Duodenal mucosa (tissue), 2 donors: ENCODE data around the gene CENPH.
"Not testable (repeated sequence)": the region's sequence is repeated elsewhere in the genome, so short reads cannot be mapped to it uniquely, and the experiment has no call there.

Source experiments
- H3K27ac ChIP-seq: one replicate; pipeline ENCODE4 v1.7.0; 2013; ENCODE audit warnings: low read depth, low read length
- H3K27me3 ChIP-seq, 2 donors: one replicate each; pipeline ENCODE4 v1.7.0; 2013; ENCODE audit warnings: low read length in 2 of 2, control low read depth in 1 of 2; ENCODE audit not compliant: insufficient read depth in 2 of 2, control insufficient read depth in 1 of 2
- H3K36me3 ChIP-seq, 2 donors: one replicate each; pipeline ENCODE4 v1.7.0; 2013; ENCODE audit warnings: low read length in 2 of 2, control low read depth in 1 of 2; ENCODE audit not compliant: insufficient read depth in 2 of 2, control insufficient read depth in 1 of 2
- H3K4me1 ChIP-seq, 2 donors: one replicate each; pipeline ENCODE4 v1.7.0; 2013; ENCODE audit warnings: low read length in 2 of 2, control low read depth in 1 of 2; ENCODE audit not compliant: insufficient read depth in 2 of 2, control insufficient read depth in 1 of 2
- H3K4me3 ChIP-seq, 2 donors: one replicate each; pipeline ENCODE4 v1.7.0; 2013; ENCODE audit warnings: low read length in 2 of 2, low read depth in 1 of 2
- H3K9ac ChIP-seq, 2 donors: one replicate each; pipeline ENCODE4 v1.7.0; 2013; ENCODE audit warnings: low read length in 2 of 2, low read depth in 1 of 2
- H3K9me3 ChIP-seq, 2 donors: one replicate each; pipeline ENCODE4 v1.7.0; 2013; ENCODE audit warnings: low read length in 2 of 2, control low read depth in 1 of 2; ENCODE audit not compliant: control insufficient read depth in 1 of 2

Gene CENPH

DNA sequence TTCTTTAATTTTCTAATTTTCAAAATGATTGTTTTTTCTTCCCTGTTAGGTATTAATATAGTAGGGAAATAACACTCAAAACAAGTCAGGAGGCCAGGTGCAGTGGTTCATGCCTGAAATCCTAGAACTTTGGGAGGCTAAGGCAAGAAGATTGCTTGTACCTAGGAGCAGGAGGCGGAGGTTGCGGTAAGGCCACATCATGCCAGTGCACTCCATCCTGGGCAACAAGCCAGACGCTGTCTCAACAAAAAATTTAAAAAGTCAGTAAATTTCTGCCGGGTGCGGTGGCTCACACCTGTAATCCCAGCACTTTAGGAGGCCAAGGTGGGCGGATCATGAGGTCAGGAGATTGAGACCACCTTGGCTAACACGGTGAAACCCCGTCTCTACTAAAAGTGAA, 35.1 kb downstream of the CENPH start:
- peaks cover 6 to 17% of the 10 kb centered on the region in 2 donors for H3K36me3 ChIP-seq
- no peak overlapping the region for H3K4me3 ChIP-seq
- no peaks in the 10 kb centered on the region for H3K4me1 ChIP-seq
- no peak overlapping the region for H3K27ac ChIP-seq
- H3K9me3 ChIP-seq: no peaks in the 10 kb centered on the region
- no peak overlapping the region for H3K9ac ChIP-seq
- H3K27me3 ChIP-seq: no peaks in the 10 kb centered on the region

- peaks cover 6 to 23% of the 10 kb centered on the region in 2 donors for H3K36me3 ChIP-seq
- H3K4me3 ChIP-seq: no peak overlapping the region
- H3K4me1 ChIP-seq: no peaks in the 10 kb centered on the region
- no peak overlapping the region for H3K9ac ChIP-seq
- H3K9me3 ChIP-seq: no peaks in the 10 kb centered on the region
- H3K27ac ChIP-seq: no peak overlapping the region
- H3K27me3 ChIP-seq: no peaks in the 10 kb centered on the region
Observed at GRCh38 chr5:69225860-69226259, 36.5 kb downstream of the CENPH start.

- peaks cover 6 to 23% of the 10 kb centered on the region in 2 donors for H3K36me3 ChIP-seq
- no peaks in the 10 kb centered on the region for H3K27me3 ChIP-seq
- no peaks in the 10 kb centered on the region for H3K9me3 ChIP-seq
- no peak overlapping the region for H3K27ac ChIP-seq
- H3K4me3 ChIP-seq: no peak overlapping the region
- H3K4me1 ChIP-seq: peaks cover 6 to 7% of the 10 kb centered on the region in 2 donors
- no peak overlapping the region for H3K9ac ChIP-seq
Observed at GRCh38 chr5:69230181-69230580, 40.8 kb downstream of the CENPH start.

DNA sequence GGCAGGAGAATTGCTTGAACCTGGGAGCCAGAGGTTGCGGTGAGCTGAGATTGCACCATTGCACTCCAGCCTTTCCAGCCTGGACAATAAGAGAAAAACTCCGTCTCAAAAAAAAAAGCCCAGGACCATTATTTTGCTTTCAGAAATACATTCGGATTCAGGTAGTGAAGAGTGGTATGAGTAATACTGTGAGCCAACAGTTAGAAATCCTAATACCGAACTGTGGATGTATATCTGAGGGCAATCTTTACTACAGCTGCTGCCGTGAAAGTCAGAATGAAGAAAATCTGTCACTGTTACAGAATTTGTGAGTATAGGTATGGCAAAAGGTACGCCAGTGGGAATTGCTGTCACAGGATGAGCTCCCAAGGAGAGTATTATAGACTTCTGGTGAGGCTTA, 41.9 kb downstream of the CENPH start:
- peaks cover 6 to 23% of the 10 kb centered on the region in 2 donors for H3K36me3 ChIP-seq
- no peak overlapping the region for H3K4me3 ChIP-seq
- no peak overlapping the region for H3K9ac ChIP-seq
- peaks cover 14 to 15% of the 10 kb centered on the region in 2 donors for H3K4me1 ChIP-seq
- H3K9me3 ChIP-seq: no peaks in the 10 kb centered on the region
- H3K27ac ChIP-seq: no peak overlapping the region
- no peaks in the 10 kb centered on the region for H3K27me3 ChIP-seq

DNA sequence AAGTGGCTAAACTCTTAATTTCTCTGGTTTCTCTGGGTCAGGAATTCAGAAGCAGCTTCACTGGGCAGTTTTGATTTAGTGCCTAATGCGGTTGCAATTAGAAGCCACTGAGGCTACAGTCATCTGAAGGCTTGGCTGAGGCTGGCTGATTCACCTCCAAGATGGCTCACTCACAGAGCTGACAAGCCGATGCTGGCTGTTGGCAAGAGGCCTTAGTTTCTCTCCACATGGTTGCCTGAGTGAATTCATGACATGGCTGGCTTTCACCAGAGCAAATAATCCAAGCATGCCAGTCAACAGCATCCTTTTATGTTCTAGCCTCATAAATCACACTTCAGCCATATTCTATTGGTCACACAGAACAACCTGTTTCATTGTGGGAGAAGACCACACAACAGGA, 42.5 kb downstream of the CENPH start:
- no peaks in the 10 kb centered on the region for H3K9me3 ChIP-seq
- H3K27me3 ChIP-seq: no peaks in the 10 kb centered on the region
- no peak overlapping the region for H3K27ac ChIP-seq
- no peak overlapping the region for H3K4me3 ChIP-seq
- peaks cover 14 to 16% of the 10 kb centered on the region in 2 donors for H3K4me1 ChIP-seq
- H3K36me3 ChIP-seq: peaks cover 6 to 23% of the 10 kb centered on the region in 2 donors
- no peak overlapping the region for H3K9ac ChIP-seq

DNA sequence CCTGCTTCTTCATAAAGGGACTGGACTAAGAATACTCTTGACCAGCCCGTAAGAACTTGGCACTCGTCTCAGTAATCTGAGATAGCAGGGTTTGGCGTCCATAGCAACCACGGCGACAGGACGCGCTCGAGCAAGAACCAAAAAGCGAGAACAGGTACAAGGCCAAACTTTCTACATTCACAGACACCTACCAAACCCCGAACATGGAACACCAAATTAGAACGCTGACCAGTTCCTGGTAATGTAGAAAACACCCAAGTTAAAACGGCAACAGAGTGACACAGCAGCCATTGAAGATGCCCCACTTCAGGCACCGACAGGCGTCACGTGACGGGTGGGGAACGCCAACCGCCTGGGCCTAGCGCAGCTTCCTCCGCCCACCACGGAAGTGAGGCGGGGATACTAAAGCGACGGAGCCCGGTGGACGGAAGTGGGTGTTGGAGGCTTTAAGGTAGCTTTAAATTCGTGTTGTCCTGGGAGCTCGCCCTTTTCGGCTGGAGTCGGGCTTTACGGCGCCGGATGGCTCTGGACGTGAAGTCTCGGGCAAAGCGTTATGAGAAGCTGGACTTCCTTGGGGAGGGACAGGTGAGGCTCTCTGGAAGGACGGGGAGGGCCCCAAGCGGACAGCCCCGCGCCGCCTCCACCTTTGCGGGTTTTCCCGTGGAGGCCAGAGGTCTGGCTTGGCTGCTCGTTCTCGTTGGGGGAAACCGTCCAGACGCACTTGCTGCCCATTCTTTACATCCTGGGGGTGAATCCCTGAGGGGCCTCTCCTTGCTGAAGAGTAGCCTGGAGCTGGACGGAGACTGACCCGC, 45.3 kb downstream of the CENPH start, which contains the start of gene CDK7:
CDK7 (plus strand) TSS at position 430 of the 812 bp plus-strand sequence; CDS start at position 520, 90 bp downstream.
- no peaks in the 10 kb centered on the region for H3K27me3 ChIP-seq
- peaks cover 0 to 13% of the 10 kb centered on the region in 2 donors for H3K36me3 ChIP-seq
- no peaks in the 10 kb centered on the region for H3K9me3 ChIP-seq
- H3K9ac ChIP-seq: peak within 1 kb of the TSS; percentile 91
- peak within 1 kb of the TSS; percentile 33 for H3K27ac ChIP-seq
- peak within 1 kb of the TSS; percentile 93 to 96 for H3K4me3 ChIP-seq
- H3K4me1 ChIP-seq: peaks cover 17 to 22% of the 10 kb centered on the region in 2 donors

DNA sequence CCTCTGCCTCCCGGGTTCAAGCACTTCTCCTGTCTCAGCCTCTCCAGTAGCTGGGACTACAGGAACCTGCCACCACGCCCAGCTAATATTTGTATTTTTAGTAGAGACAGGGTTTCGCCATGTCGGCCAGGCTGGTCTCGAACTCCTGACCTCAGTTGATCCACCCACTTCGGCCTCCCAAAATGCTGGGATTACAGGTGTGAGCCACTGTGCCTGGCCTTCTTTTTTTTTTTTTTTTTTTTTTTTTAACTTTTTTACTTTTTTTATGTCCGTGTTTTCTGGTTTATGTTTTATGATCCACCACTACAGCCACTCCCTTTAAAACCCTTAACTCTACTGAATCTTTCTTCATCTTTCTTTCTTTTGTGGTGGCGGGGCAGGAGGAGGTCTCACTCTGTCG, 47.4 kb downstream of the CENPH start:
- H3K4me3 ChIP-seq, H3K27ac ChIP-seq, H3K9ac ChIP-seq: not testable (repeated sequence)

GRCh38 chr5:69237877-69238276, 48.5 kb downstream of the CENPH start:
- Histone ChIP-seq H3K36me3 (peaks cover 2 to 16% of the 10 kb centered on the region in 2 donors), H3K4me1 (peaks cover 17 to 22% of the 10 kb centered on the region in 2 donors), H3K27ac (no peak overlapping the region), H3K4me3 (no peak overlapping the region), H3K9ac (no peak overlapping the region), H3K9me3 (no peaks in the 10 kb centered on the region), H3K27me3 (no peaks in the 10 kb centered on the region)

More for the DNA sequence above, 47.4 kb downstream of the CENPH start:
- not testable (repeated sequence) for H3K27me3 ChIP-seq, H3K9me3 ChIP-seq
- Histone ChIP-seq H3K36me3 (peaks cover 2 to 16% of the 10 kb centered on the region in 2 donors), H3K4me1 (peaks cover 17 to 22% of the 10 kb centered on the region in 2 donors)

GRCh38 chr5:69238760-69239251, 49.4 kb downstream of the CENPH start:
- Histone ChIP-seq H3K9ac (no peak overlapping the region), H3K27ac (no peak overlapping the region), H3K36me3 (peaks cover 2 to 16% of the 10 kb centered on the region in 2 donors), H3K9me3 (no peaks in the 10 kb centered on the region), H3K4me3 (no peak overlapping the region), H3K4me1 (peaks cover 13 to 21% of the 10 kb centered on the region in 2 donors), H3K27me3 (no peaks in the 10 kb centered on the region)

- Histone ChIP-seq H3K9ac (no peak overlapping the region), H3K36me3 (peaks cover 2 to 11% of the 10 kb centered on the region in 2 donors), H3K9me3 (no peaks in the 10 kb centered on the region), H3K27ac (no peak overlapping the region), H3K4me3 (no peak overlapping the region), H3K27me3 (no peaks in the 10 kb centered on the region), H3K4me1 (peaks cover 0 to 2% of the 10 kb centered on the region in 2 donors)
Observed at GRCh38 chr5:69242215-69242927, 53.0 kb downstream of the CENPH start.
